ENCODE results near the gene ACSM3.

DNA sequence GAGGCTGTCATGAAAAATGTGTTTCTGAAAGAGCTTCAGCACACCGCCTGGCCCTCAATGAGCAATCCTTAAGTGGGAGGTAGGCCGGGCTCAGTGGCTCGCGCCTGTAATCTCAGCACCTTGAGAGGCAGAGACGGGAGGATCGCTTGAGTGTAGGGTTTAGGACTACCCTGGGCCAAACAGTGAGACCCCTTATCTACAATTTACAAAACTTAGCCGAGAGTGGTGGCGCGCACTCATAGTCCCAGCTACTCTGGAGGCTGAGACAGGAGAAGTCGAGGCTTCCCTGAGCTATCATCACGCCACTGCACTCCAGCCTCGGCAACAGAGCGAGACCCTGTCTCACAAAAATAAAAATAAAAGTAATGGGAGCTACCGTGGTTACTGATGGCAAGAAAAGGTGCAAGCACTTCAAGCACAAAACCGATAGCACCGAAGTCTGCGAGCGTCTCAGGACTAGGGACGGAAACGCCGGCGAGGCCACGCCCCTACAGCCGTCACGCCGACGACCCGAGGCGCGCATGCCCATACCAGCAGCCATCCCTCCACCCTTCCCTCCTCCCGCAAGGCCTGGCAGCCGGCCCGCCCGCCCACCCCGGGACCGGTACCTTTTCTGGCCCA lies 22.8 kb upstream of the ACSM3 start:
- TF ChIP-seq POLR2A (IDR thresholded peaks at IDR 0.05): no peak
- TF ChIP-seq, protein P1, sequence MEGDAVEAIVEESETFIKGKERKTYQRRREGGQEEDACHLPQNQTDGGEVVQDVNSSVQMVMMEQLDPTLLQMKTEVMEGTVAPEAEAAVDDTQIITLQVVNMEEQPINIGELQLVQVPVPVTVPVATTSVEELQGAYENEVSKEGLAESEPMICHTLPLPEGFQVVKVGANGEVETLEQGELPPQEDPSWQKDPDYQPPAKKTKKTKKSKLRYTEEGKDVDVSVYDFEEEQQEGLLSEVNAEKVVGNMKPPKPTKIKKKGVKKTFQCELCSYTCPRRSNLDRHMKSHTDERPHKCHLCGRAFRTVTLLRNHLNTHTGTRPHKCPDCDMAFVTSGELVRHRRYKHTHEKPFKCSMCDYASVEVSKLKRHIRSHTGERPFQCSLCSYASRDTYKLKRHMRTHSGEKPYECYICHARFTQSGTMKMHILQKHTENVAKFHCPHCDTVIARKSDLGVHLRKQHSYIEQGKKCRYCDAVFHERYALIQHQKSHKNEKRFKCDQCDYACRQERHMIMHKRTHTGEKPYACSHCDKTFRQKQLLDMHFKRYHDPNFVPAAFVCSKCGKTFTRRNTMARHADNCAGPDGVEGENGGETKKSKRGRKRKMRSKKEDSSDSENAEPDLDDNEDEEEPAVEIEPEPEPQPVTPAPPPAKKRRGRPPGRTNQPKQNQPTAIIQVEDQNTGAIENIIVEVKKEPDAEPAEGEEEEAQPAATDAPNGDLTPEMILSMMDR (IDR thresholded peaks at IDR 0.05): no peak
